DND-41 (cell line): ENCODE results near the gene AOC1.

Source experiments
- ATAC-seq: fragments of 200-7000 bp; cut with Tn5 transposase; 3 replicates; pipeline ENCODE4 v1.9.1; 2021; ENCODE audit warnings: low read depth; ENCODE audit not compliant: insufficient read depth
- DNase-seq: peaks from one replicate; pipeline ENCODE4 v3.0.0-alpha.2; 2020
- H2AFZ ChIP-seq: 2 replicates; pipeline ENCODE4 v1.6.0; 2012; ENCODE audit warnings: low read depth, low read length
- H3K27ac ChIP-seq: 2 replicates; pipeline ENCODE4 v1.5.1; 2012; ENCODE audit warnings: low read length, inconsistent platforms
- H3K27me3 ChIP-seq: fragments of 200-600 bp; sonication (generic); 2 replicates; pipeline ENCODE4 v1.6.0; 2012; ENCODE audit warnings: low read length, mild to moderate bottlenecking, inconsistent platforms; ENCODE audit not compliant: insufficient read depth, poor library complexity
- H3K36me3 ChIP-seq: 2 replicates; pipeline ENCODE4 v1.5.1; 2012; ENCODE audit warnings: low read length, inconsistent platforms; ENCODE audit not compliant: insufficient read depth
- H3K4me1 ChIP-seq: 2 replicates; pipeline ENCODE4 v1.5.1; 2012; ENCODE audit warnings: mild to moderate bottlenecking, low read length; ENCODE audit not compliant: insufficient read depth
- H3K4me2 ChIP-seq: 2 replicates; pipeline ENCODE4 v1.6.0; 2012; ENCODE audit warnings: mild to moderate bottlenecking, moderate library complexity, low read length, inconsistent platforms; ENCODE audit not compliant: insufficient read depth
- H3K4me3 ChIP-seq, 2 experiments: fragments of 200-600 bp in 1 of 2; shearing (Covaris generic) in 1 of 2; 2 replicates each; pipeline ENCODE4 v1.5.1; 2012 to 2016; ENCODE audit warnings: inconsistent platforms in 2 of 2, low read length in 2 of 2, mild to moderate bottlenecking in 2 of 2, low read depth in 1 of 2, moderate library complexity in 1 of 2
- H3K79me2 ChIP-seq: 2 replicates; pipeline ENCODE4 v1.6.0; 2012; ENCODE audit warnings: low read length, inconsistent platforms; ENCODE audit not compliant: insufficient read depth
- H3K9ac ChIP-seq: 2 replicates; pipeline ENCODE4 v1.6.0; 2012; ENCODE audit warnings: low read depth, mild to moderate bottlenecking, inconsistent platforms, low read length, moderate library complexity
- H3K9me3 ChIP-seq: 2 replicates; pipeline ENCODE4 v1.5.1; 2012; ENCODE audit warnings: low read length, moderate library complexity, mild to moderate bottlenecking, inconsistent platforms; ENCODE audit not compliant: insufficient read depth, severe bottlenecking
- H4K20me1 ChIP-seq: 2 replicates; pipeline ENCODE4 v1.6.0; 2012; ENCODE audit warnings: low read length; ENCODE audit not compliant: insufficient read depth
- EZH2 ChIP-seq: IDR thresholded peaks from 3 replicates; pipeline ENCODE4 v1.6.1; 2012; ENCODE audit warnings: borderline replicate concordance, low read depth, mild to moderate bottlenecking, moderate library complexity, low read length, inconsistent platforms; ENCODE audit not compliant: severe bottlenecking
- TF ChIP-seq, protein P1 (sequence below): IDR thresholded peaks from 2 replicates; pipeline ENCODE4 v1.5.1; 2012; ENCODE audit warnings: borderline replicate concordance, low read length, moderate library complexity, mild to moderate bottlenecking; ENCODE audit not compliant: poor library complexity, severe bottlenecking; ENCODE audit errors: extremely low read depth

The AOC1 gene

GRCh38 chr7:150820578-150821198, 31.6 kb upstream of the AOC1 start:
- Histone ChIP-seq H3K27me3 (peaks cover 14% of the 10 kb centered on the region), H3K9me3 (peaks cover 3% of the 10 kb centered on the region), H3K4me3 (no peak overlapping the region), H3K36me3 (no peaks in the 10 kb centered on the region), H3K27ac (no peak overlapping the region), H3K4me1 (no peaks in the 10 kb centered on the region), H3K4me2 (no peak overlapping the region), H2AFZ (no peak overlapping the region), H4K20me1 (no peaks in the 10 kb centered on the region), H3K79me2 (no peaks in the 10 kb centered on the region), H3K9ac (no peak overlapping the region)
- TF ChIP-seq EZH2: no peak
- TF ChIP-seq, protein P1, sequence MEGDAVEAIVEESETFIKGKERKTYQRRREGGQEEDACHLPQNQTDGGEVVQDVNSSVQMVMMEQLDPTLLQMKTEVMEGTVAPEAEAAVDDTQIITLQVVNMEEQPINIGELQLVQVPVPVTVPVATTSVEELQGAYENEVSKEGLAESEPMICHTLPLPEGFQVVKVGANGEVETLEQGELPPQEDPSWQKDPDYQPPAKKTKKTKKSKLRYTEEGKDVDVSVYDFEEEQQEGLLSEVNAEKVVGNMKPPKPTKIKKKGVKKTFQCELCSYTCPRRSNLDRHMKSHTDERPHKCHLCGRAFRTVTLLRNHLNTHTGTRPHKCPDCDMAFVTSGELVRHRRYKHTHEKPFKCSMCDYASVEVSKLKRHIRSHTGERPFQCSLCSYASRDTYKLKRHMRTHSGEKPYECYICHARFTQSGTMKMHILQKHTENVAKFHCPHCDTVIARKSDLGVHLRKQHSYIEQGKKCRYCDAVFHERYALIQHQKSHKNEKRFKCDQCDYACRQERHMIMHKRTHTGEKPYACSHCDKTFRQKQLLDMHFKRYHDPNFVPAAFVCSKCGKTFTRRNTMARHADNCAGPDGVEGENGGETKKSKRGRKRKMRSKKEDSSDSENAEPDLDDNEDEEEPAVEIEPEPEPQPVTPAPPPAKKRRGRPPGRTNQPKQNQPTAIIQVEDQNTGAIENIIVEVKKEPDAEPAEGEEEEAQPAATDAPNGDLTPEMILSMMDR: no peak
- ATAC-seq: no peak
- no peak for DNase-seq

DNA sequence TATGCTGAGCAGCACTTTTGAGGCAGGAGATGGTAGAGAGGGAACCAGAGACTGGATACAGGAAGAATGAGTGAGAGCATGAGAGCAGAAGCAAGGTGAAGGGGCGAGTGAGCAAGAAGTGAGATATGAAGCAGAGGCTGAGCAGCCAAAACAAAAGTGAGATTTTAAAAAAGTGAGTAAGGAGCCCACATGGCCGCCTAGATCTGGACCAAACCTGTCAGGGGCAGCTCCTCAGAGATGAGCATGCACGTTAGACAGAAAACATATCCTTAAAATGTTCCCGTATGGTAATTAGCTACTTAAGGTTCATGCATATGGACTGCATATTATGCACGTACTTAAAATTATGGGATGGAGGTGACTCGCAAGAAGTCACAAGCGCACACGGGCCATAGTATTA, 29.3 kb upstream of the AOC1 start:
- DNase-seq (no peak), ATAC-seq (no peak)
- TF ChIP-seq, protein P1: no peak
- TF ChIP-seq EZH2: no peak
- Histone ChIP-seq H3K27ac (no peak overlapping the region), H3K9ac (no peak overlapping the region), H3K4me2 (no peak overlapping the region), H3K27me3 (peaks cover 30% of the 10 kb centered on the region), H3K4me3 (no peak overlapping the region), H3K36me3 (no peaks in the 10 kb centered on the region), H3K9me3 (no peaks in the 10 kb centered on the region), H4K20me1 (no peaks in the 10 kb centered on the region), H2AFZ (no peak overlapping the region), H3K79me2 (no peaks in the 10 kb centered on the region), H3K4me1 (no peaks in the 10 kb centered on the region)

- Histone ChIP-seq H3K27me3 (peaks cover 36% of the 10 kb centered on the region), H3K36me3 (no peaks in the 10 kb centered on the region), H2AFZ (no peak overlapping the region), H3K27ac (no peak overlapping the region), H3K4me1 (no peaks in the 10 kb centered on the region), H3K79me2 (no peaks in the 10 kb centered on the region), H3K9me3 (no peaks in the 10 kb centered on the region), H4K20me1 (no peaks in the 10 kb centered on the region), H3K4me2 (no peak overlapping the region), H3K9ac (no peak overlapping the region), H3K4me3 (no peak overlapping the region)
- ATAC-seq (no peak), DNase-seq (no peak)
- TF ChIP-seq EZH2: no peak
- TF ChIP-seq, protein P1: no peak
Measured at GRCh38 chr7:150823484-150824126, 28.7 kb upstream of the AOC1 start.
